Ishikawa (cell line): ENCODE results near the gene TPD52L2.

ENCODE experiments used
- CEBPB ChIP-seq: IDR thresholded peaks from 2 replicates; pipeline ENCODE4 v1.6.1; 2012
- CREB1 ChIP-seq: IDR thresholded peaks from 2 replicates; pipeline ENCODE4 v1.6.1; 2012; ENCODE audit warnings: low read depth
- EGR1 ChIP-seq: IDR thresholded peaks from 2 replicates; pipeline ENCODE4 v1.6.1; 2012
- EP300 ChIP-seq: IDR thresholded peaks from 2 replicates; pipeline ENCODE4 v1.6.1; 2012; ENCODE audit warnings: borderline replicate concordance
- FOXM1 ChIP-seq: IDR thresholded peaks from 2 replicates; pipeline ENCODE4 v1.6.1; 2012; ENCODE audit warnings: low read depth, borderline replicate concordance
- NFIC ChIP-seq: IDR thresholded peaks from 2 replicates; pipeline ENCODE4 v1.6.1; 2012
- RAD21 ChIP-seq: IDR thresholded peaks from 2 replicates; pipeline ENCODE4 v1.6.1; 2012; ENCODE audit warnings: low read depth
- TAF1 ChIP-seq: IDR thresholded peaks from 2 replicates; pipeline ENCODE4 v1.6.1; 2012; ENCODE audit warnings: low read depth, mild to moderate bottlenecking
- TCF12 ChIP-seq: IDR thresholded peaks from 2 replicates; pipeline ENCODE4 v1.6.1; 2012; ENCODE audit warnings: low read depth
- TEAD4 ChIP-seq: IDR thresholded peaks from 2 replicates; pipeline ENCODE4 v1.6.1; 2012
- YY1 ChIP-seq: IDR thresholded peaks from 2 replicates; pipeline ENCODE4 v1.6.1; 2012; ENCODE audit warnings: low read depth
- ZBTB7A ChIP-seq: IDR thresholded peaks from 2 replicates; pipeline ENCODE4 v1.6.1; 2012; ENCODE audit warnings: low read depth
- TF ChIP-seq, protein P1 (sequence below): IDR thresholded peaks from 2 replicates; pipeline ENCODE4 v1.6.1; 2012
- TF ChIP-seq, protein P2 (sequence below): IDR thresholded peaks from 2 replicates; pipeline ENCODE4 v1.6.1; 2012
- TF ChIP-seq, protein P3 (sequence below): IDR thresholded peaks from 2 replicates; pipeline ENCODE4 v1.6.1; 2012; ENCODE audit warnings: low read depth, mild to moderate bottlenecking

TPD52L2 gene

DNA sequence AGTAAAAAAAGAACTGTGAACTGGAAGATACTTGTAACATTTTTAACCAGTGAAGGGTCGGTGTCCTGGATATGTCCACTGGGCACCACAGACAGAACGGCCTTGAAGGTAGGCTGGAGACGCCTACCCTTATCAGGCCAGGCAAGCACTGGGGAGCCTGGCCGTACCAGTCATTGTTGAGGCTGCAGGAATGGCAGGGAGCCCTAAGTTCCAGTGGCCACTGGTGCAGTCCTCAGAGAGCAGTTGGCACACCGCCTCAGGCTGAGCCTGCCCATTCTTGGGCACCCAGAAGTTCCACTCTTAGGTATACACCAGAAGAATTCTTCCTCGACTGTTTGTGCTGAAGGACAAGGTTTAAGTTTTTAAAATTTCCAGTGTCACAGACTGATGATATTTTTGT, 50.4 kb downstream of the TPD52L2 start:
- TF ChIP-seq CREB1 (no peak), EGR1 (no peak), ZBTB7A (no peak), CEBPB (no peak), EP300 (no peak), TAF1 (no peak), TEAD4 (no peak), YY1 (no peak), FOXM1 (no peak), TCF12 (no peak), RAD21 (no peak), NFIC (no peak)
- TF ChIP-seq, protein P1, sequence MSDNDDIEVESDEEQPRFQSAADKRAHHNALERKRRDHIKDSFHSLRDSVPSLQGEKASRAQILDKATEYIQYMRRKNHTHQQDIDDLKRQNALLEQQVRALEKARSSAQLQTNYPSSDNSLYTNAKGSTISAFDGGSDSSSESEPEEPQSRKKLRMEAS = no peak
- TF ChIP-seq, protein P2, sequence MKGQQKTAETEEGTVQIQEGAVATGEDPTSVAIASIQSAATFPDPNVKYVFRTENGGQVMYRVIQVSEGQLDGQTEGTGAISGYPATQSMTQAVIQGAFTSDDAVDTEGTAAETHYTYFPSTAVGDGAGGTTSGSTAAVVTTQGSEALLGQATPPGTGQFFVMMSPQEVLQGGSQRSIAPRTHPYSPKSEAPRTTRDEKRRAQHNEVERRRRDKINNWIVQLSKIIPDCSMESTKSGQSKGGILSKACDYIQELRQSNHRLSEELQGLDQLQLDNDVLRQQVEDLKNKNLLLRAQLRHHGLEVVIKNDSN = no peak
- TF ChIP-seq, protein P3, sequence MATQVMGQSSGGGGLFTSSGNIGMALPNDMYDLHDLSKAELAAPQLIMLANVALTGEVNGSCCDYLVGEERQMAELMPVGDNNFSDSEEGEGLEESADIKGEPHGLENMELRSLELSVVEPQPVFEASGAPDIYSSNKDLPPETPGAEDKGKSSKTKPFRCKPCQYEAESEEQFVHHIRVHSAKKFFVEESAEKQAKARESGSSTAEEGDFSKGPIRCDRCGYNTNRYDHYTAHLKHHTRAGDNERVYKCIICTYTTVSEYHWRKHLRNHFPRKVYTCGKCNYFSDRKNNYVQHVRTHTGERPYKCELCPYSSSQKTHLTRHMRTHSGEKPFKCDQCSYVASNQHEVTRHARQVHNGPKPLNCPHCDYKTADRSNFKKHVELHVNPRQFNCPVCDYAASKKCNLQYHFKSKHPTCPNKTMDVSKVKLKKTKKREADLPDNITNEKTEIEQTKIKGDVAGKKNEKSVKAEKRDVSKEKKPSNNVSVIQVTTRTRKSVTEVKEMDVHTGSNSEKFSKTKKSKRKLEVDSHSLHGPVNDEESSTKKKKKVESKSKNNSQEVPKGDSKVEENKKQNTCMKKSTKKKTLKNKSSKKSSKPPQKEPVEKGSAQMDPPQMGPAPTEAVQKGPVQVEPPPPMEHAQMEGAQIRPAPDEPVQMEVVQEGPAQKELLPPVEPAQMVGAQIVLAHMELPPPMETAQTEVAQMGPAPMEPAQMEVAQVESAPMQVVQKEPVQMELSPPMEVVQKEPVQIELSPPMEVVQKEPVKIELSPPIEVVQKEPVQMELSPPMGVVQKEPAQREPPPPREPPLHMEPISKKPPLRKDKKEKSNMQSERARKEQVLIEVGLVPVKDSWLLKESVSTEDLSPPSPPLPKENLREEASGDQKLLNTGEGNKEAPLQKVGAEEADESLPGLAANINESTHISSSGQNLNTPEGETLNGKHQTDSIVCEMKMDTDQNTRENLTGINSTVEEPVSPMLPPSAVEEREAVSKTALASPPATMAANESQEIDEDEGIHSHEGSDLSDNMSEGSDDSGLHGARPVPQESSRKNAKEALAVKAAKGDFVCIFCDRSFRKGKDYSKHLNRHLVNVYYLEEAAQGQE = no peak

DNA sequence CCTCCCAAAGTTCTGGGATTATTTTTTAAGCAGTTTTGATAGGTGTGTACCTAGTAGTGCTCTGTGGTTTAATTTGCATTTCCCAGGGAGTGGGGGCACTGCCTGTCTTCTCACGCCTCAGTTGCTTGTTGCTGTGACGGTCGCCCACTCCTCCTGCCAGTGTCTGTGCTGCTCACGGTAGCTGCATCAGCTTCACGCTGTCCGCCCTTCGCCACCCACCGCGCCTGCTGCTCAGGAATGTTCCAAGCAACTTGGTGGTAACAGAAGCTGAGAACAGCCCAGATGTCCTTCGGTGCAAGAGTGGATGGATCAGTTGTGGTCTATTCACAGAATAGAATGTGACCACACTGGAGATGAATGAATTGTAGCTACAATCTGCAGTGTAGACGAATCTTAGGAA, 52.7 kb downstream of the TPD52L2 start:
- TF ChIP-seq EP300 (no peak), YY1 (no peak), CREB1 (no peak), RAD21 (no peak), TEAD4 (no peak), TAF1 (no peak), ZBTB7A (no peak), TCF12 (no peak), EGR1 (no peak), FOXM1 (no peak), CEBPB (no peak), NFIC (no peak)
- TF ChIP-seq, protein P2 = no peak
- TF ChIP-seq, protein P3 = no peak
- TF ChIP-seq, protein P1 = no peak

DNA sequence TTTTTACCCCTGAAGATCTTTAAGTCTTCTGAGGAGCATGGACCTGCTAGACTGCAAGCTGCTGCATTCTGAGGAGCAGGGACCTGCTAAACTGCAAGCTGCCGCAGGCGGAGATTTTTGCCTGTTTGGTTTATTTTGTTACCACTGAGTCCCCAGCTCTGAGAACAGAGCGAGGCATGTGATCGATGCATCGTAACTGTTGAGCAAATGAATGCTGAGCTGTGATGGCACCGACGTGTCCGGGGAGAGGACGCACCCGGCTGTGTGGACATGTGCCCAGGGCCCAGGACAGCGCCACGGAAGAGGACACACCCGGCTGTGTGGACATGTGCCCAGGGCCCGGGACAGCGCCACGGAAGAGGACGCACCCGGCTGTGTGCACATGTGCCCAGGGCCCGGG, 54.1 kb downstream of the TPD52L2 start:
- no peak for TF ChIP-seq TAF1
- TF ChIP-seq, protein P3 = no peak
- TF ChIP-seq TEAD4 = no peak
- no peak for TF ChIP-seq NFIC
- TF ChIP-seq, protein P1 = no peak
- TF ChIP-seq TCF12 = no peak
- no peak for TF ChIP-seq EGR1
- no peak for TF ChIP-seq YY1
- TF ChIP-seq FOXM1 = no peak
- TF ChIP-seq, protein P2 = no peak
- TF ChIP-seq RAD21 = no peak
- no peak for TF ChIP-seq EP300
- no peak for TF ChIP-seq CEBPB
- TF ChIP-seq ZBTB7A = no peak
- TF ChIP-seq CREB1 = no peak

DNA sequence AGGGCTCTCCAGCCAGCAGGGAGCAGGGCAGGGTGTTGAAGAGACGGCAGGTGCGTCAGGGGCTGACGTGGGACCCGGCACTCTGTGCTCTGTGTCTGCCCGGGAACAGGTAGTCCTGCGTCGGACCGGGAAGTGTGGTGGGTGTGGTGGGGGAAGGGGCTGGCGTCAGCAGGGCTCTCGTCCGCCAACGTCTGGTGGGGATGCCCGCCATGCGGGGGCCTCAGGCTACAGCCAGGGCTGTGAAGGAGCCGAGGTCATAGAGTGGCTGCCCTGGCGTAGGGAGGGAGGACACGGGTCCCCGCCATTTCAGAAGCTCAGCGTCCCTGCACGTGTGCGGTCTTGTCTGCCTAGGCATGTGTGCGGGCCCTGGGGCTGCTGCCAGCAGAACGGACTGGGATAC, 55.2 kb downstream of the TPD52L2 start:
- TF ChIP-seq NFIC = no peak

DNA sequence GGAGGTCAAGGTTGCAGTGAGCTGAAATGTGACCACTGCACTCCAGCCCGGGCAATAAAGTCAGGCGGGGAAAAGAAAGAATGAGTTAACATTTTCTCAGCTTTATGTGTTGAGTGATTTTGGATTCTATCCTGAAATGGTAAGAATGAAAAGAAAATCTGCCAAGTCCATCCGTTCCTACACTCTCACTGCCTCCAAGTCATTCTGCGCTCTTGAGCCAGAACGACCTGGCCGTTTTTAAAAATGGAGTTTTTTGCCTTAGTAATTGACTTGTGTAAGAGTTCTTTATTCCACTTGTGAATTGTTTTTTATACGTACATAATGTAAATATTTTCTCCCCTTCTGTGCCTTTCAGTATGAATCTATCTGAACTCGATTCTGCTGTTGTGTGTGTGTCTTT, 58.6 kb downstream of the TPD52L2 start:
- TF ChIP-seq EGR1 (no peak), YY1 (no peak), TCF12 (no peak), EP300 (no peak), CEBPB (no peak), NFIC (no peak), TEAD4 (no peak), TAF1 (no peak), RAD21 (no peak), ZBTB7A (no peak)
- TF ChIP-seq, protein P2 = no peak
- TF ChIP-seq, protein P1 = no peak
- TF ChIP-seq, protein P3 = no peak
